ENCODE results near the gene PSTPIP2. TPM values are rescaled to one million over a fixed set of nuclear protein-coding genes. Genes with fewer than 3 reads are reported as not detected.
"Not testable (repeated sequence)": the region's sequence is repeated elsewhere in the genome, so short reads cannot be mapped to it uniquely, and the experiment has no call there.

PSTPIP2 gene
- total and polyA plus RNA-seq, 7 donors: 0.48 to 18.8 (median 7.0) TPM

DNA sequence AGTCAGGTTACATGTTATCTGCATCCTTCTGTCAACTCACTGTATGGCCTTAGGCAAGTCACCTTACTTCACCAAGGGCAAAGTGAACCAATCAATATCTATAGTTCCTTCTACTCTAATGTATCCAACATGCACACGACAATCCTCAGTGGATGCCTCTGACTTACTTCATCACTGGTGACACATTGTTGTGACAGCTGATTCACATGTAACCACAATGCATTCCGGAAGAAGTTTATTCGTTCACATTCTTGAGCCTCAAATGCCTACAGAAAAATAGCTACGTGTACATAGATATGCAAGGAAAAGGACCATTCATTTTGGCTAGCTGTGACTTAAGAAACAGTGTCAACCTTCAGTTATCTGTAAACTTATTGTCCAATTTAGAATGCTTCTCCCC is 78.6 kb downstream of the PSTPIP2 start:
- no peak for ATAC-seq
- DNase-seq: no peak
- Histone ChIP-seq H3K36me3 (ENCODE audit: insufficient read depth in 1 of 2, low read depth in 1 of 2) (peaks cover 0 to 39% of the 10 kb centered on the region in 2 donors), H3K27ac (no peak overlapping the region), H3K27me3 (ENCODE audit: insufficient read depth in 3 of 3, low read length in 2 of 3) (no peaks in the 10 kb centered on the region), H3K4me3 (no peak overlapping the region), H3K9me3 (no peaks in the 10 kb centered on the region), H3K4me1 (no peaks in the 10 kb centered on the region)
- TF ChIP-seq, protein P1, sequence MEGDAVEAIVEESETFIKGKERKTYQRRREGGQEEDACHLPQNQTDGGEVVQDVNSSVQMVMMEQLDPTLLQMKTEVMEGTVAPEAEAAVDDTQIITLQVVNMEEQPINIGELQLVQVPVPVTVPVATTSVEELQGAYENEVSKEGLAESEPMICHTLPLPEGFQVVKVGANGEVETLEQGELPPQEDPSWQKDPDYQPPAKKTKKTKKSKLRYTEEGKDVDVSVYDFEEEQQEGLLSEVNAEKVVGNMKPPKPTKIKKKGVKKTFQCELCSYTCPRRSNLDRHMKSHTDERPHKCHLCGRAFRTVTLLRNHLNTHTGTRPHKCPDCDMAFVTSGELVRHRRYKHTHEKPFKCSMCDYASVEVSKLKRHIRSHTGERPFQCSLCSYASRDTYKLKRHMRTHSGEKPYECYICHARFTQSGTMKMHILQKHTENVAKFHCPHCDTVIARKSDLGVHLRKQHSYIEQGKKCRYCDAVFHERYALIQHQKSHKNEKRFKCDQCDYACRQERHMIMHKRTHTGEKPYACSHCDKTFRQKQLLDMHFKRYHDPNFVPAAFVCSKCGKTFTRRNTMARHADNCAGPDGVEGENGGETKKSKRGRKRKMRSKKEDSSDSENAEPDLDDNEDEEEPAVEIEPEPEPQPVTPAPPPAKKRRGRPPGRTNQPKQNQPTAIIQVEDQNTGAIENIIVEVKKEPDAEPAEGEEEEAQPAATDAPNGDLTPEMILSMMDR (IDR thresholded peaks at IDR 0.05): no peak
- WGBS, 3 donors: 83 to 91% (median 84%) methylated on average over 4 of the region's 4 CpGs
- intact Hi-C loops (cut with DNase I): no loop called here

DNA sequence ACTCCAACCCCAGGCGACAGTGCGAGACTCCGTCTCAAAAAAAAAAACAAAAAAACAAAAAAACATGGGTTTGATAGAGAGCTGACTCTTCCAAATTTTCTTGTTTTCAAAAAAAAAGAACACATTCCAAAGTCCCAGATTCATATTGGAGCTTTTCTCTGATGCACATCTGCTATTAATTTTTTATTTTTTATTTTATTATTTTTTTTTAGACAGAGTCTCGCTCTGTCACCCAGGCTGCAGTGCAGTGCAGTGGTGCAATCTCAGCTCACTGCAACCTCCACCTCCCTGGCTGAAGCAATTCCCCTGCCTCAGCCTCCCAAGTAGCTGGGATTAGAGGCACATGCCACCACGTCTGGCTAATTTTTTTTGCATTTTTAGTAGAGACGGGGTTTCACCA is 79.5 kb downstream of the PSTPIP2 start:
- intact Hi-C loops (cut with DNase I); H3K27ac ChIP-seq; H3K9me3 ChIP-seq; DNase-seq; H3K4me1 ChIP-seq; H3K4me3 ChIP-seq; H3K27me3 ChIP-seq (ENCODE audit: insufficient read depth in 3 of 3, low read length in 2 of 3); ATAC-seq: not testable (repeated sequence)
- 76 to 83% (median 79%) methylated on average over 6 of the region's 6 CpGs for WGBS, 3 donors
- H3K36me3 ChIP-seq (ENCODE audit: insufficient read depth in 1 of 2, low read depth in 1 of 2): peaks cover 0 to 48% of the 10 kb centered on the region in 2 donors

DNA sequence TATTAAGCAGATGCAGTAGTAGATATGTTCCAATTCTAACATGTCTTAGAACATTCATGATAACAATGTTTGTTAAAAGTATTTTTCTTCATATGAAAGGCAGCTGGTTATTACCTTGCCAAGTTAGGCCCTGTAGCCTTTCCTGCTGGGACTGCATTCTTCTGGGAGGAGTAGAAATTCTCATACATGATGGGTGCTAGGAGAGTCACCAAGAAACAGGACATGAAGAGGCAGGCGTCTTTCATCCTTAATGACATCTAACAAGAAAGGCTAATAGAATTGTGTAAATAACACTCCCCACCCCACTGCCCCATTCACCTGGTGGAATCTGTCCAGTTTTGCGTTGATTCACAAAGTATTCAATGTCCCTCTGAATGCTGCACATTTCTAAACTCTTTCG is 80.3 kb downstream of the PSTPIP2 start:
- no peaks in the 10 kb centered on the region for H3K27me3 ChIP-seq (ENCODE audit: insufficient read depth in 3 of 3, low read length in 2 of 3)
- H3K4me3 ChIP-seq: no peak overlapping the region
- ATAC-seq: no peak
- H3K27ac ChIP-seq: no peak overlapping the region
- intact Hi-C loops (cut with DNase I): no loop called here
- peaks cover 0 to 53% of the 10 kb centered on the region in 2 donors for H3K36me3 ChIP-seq (ENCODE audit: insufficient read depth in 1 of 2, low read depth in 1 of 2)
- DNase-seq: no peak
- 90 to 97% (median 96%) methylated on average over 3 of the region's 3 CpGs for whole genome bisulfite sequencing, 3 donors
- no peaks in the 10 kb centered on the region for H3K9me3 ChIP-seq
- H3K4me1 ChIP-seq: no peaks in the 10 kb centered on the region
- TF ChIP-seq, protein P1 (IDR thresholded peaks at IDR 0.05): no peak

DNA sequence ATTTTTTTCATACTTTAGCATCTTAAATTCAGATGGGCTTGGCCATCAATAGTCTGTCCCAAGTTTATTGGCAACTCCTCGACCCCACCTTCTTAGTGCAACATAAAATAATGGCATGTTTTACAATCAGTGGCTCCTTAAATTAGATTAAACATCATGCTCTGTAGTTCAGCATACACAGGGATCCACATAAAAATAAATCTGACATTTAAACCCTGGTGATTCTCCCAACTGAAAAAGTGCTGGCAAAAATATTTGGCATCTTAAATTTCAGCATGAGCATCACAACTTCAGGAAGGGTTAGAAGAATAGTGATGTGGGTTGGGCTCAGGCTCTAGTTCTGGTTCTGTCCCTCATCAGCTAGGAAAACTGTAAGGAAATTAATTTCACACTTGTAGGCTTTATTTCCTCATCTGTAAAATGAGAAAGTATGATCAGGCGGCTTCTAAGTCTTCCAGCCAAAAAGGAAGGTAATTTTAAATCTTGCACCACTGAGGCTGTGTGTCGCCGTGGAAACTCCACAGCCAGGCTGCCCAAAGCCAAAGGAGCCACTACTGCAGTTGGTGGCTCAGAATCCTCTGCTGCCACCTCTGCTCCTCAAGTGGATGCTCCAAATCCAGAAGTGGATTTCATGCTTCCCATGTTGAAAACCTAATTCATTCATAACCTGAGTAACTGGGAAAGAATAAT is 87.4 kb downstream of the PSTPIP2 start:
- WGBS, 3 donors: 29 to 78% (median 32%) methylated on average over 4 of the region's 4 CpGs
- peaks cover 0 to 24% of the 10 kb centered on the region in 2 donors for H3K36me3 ChIP-seq (ENCODE audit: insufficient read depth in 1 of 2, low read depth in 1 of 2)
- ATAC-seq (peak in 3 of 4 donors; percentile 69 to 87 (median 71)), DNase-seq (no peak)
- no peak overlapping the region for H3K4me3 ChIP-seq
- peaks cover 26% of the 10 kb centered on the region for H3K4me1 ChIP-seq
- H3K27me3 ChIP-seq (ENCODE audit: insufficient read depth in 3 of 3, low read length in 2 of 3): no peaks in the 10 kb centered on the region
- intact Hi-C loops (cut with DNase I): no loop called here
- H3K27ac ChIP-seq: peak overlapping the region; percentile 8
- H3K9me3 ChIP-seq: no peaks in the 10 kb centered on the region
- TF ChIP-seq, protein P1 (IDR thresholded peaks at IDR 0.05): no peak

DNA sequence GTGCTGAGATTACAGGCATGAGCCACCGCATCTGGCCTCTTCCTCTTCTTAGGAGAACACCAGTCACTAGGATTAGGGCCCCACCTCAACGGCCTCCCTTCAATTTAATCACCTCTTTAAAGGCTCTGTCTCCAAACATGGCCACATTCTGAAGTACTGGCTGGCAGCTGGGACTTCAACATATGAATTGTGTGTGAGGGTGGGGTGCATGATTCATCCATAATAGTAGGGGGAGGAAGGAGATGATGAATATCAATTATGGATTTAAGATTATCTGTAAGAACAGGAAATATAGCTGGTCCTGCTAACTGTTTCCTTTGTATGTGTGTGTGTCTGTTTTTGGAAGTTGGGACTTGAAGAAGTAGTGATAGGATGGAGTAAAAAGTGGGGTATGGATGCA is 90.2 kb downstream of the PSTPIP2 start:
- Histone ChIP-seq H3K9me3 (no peaks in the 10 kb centered on the region), H3K27ac (no peak overlapping the region), H3K4me1 (peaks cover 26% of the 10 kb centered on the region), H3K36me3 (ENCODE audit: insufficient read depth in 1 of 2, low read depth in 1 of 2) (no peaks in the 10 kb centered on the region), H3K27me3 (ENCODE audit: insufficient read depth in 3 of 3, low read length in 2 of 3) (no peaks in the 10 kb centered on the region), H3K4me3 (no peak overlapping the region)
- WGBS, 3 donors: 67 to 78% (median 76%) methylated on average over 2 of the region's 2 CpGs
- ATAC-seq: no peak
- intact Hi-C loops (cut with DNase I): no loop called here
- TF ChIP-seq, protein P1 (IDR thresholded peaks at IDR 0.05): no peak
- no peak for DNase-seq

Measured in psoas muscle (tissue), 8 donors.